Bronchial epithelial cell (primary cell): ENCODE measurements around the gene TNP2. TPM values are rescaled to one million over a fixed set of nuclear protein-coding genes. Genes with fewer than 3 reads are reported as not detected.

Experiments
- DNase-seq: peaks from one replicate; pipeline ENCODE4 v3.0.0-alpha.2; 2010; ENCODE audit warnings: low read depth
- FAIRE-seq: peaks from 2 replicates; lab custom pipeline; 2011; peaks lifted over from hg19 to GRCh38; lab: Jason Lieb, UNC
- H3K27me3 ChIP-seq: 2 replicates; pipeline ENCODE4 v1.5.1; 2011; ENCODE audit warnings: low read length; ENCODE audit not compliant: control insufficient read depth, insufficient read depth
- H3K36me3 ChIP-seq: 2 replicates; pipeline ENCODE4 v1.5.1; 2011; ENCODE audit warnings: low read length; ENCODE audit not compliant: control insufficient read depth, insufficient read depth
- H3K4me3 ChIP-seq: 2 replicates; pipeline ENCODE4 v1.5.1; 2011; ENCODE audit warnings: mild to moderate bottlenecking, low read depth, low read length, control low read depth
- CTCF ChIP-seq: IDR thresholded peaks from 2 replicates; pipeline ENCODE4 v1.5.1; 2011; ENCODE audit warnings: mild to moderate bottlenecking, moderate library complexity, low read length, control low read depth, inconsistent platforms; ENCODE audit not compliant: insufficient read depth, severe bottlenecking
- total RNA-seq: library from RNA; depleted of rRNA; stranded (reverse); fragments of >200 nt; gene quantifications from 2 replicates; pipeline ENCODE4 v1.2.1, GENCODE V29; 2014

Gene TNP2
- total RNA-seq, 1 donor from 2014 or later = not detected

GRCh38 chr16:11253009-11253994 lies 15.8 kb downstream of the TNP2 start:
- no peak for TF ChIP-seq CTCF
- Histone ChIP-seq H3K4me3 (no peak overlapping the region), H3K27me3 (no peaks in the 10 kb centered on the region), H3K36me3 (no peaks in the 10 kb centered on the region)
- FAIRE-seq (no peak), DNase-seq (peak; percentile 32)

- H3K27me3 ChIP-seq = no peaks in the 10 kb centered on the region
- no peak for FAIRE-seq
- no peak overlapping the region for H3K4me3 ChIP-seq
- no peak for TF ChIP-seq CTCF
- no peak for DNase-seq
- no peaks in the 10 kb centered on the region for H3K36me3 ChIP-seq
Measured at GRCh38 chr16:11252482-11252931, 16.6 kb downstream of the TNP2 start.

- TF ChIP-seq CTCF = no peak
- DNase-seq = peak; percentile 23
- Histone ChIP-seq H3K27me3 (no peaks in the 10 kb centered on the region), H3K4me3 (no peak overlapping the region), H3K36me3 (no peaks in the 10 kb centered on the region)
- FAIRE-seq = no peak
Measured at GRCh38 chr16:11251525-11252481, 17.3 kb downstream of the TNP2 start.

GRCh38 chr16:11250786-11251524 lies 18.2 kb downstream of the TNP2 start:
- FAIRE-seq = no peak
- no peak overlapping the region for H3K4me3 ChIP-seq
- no peak for DNase-seq
- no peaks in the 10 kb centered on the region for H3K36me3 ChIP-seq
- H3K27me3 ChIP-seq = no peaks in the 10 kb centered on the region
- no peak for TF ChIP-seq CTCF

GRCh38 chr16:11250091-11250785 lies 18.9 kb downstream of the TNP2 start:
- no peaks in the 10 kb centered on the region for H3K27me3 ChIP-seq
- DNase-seq = peak; percentile 13
- FAIRE-seq = no peak
- H3K4me3 ChIP-seq = no peak overlapping the region
- TF ChIP-seq CTCF = no peak
- H3K36me3 ChIP-seq = no peaks in the 10 kb centered on the region
